ENCODE data around the gene RAVER1. TPM values are rescaled to one million over a fixed set of nuclear protein-coding genes. Genes with fewer than 3 reads are reported as not detected.
A peak's percentile ranks its signal among the peaks of the same experiment; 100 is the strongest.

The RAVER1 gene
- total and polyA plus RNA-seq, 9 of the 15 experiments (the other 6 are each of a cell fraction or from before 2014, with no cell fraction given): 0.06 to 113 (median 7.0) TPM

DNA sequence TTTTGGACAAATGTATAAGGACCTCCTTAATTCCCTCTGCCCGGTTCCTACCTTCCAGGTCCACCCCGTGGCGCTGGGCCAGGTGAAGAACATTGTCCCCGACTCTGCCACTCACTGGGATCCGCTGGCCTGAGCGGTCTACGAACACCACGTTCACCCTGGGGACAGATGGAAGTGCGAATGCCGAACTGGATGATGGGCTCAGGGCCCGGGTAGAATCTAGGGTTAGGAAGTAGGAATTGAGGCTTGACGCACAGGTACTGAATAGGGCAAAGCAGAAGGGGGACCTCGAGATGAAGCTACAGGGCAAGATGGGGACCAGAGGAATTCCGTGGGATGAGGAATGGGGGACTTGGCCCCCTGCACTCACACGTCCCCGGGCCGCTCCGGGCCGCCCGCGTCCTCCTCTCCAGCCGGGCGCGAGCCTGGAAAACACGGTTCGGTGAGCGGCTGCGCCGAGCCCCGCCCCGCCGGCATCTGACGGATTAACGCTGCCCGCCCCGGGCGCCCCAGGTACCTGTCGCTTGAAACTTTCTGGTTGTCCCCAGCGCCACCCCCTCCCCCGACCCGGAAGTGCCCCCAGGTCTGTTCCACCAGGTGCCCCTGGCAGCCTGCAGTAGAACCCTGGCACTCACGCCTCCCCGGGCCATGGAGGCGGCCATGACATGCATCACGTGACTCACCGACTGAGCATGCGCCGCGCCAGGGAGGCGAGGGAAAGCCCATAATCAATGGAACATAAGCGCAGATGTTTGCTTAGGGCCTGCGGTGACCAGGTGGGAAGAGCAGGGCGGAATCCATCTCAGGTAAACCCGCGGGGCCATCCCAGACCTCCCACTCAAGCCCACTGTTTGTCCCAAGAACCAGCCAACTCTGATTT is 17.8 kb downstream of the RAVER1 start, which contains the start of gene FDX2 (continued):
- TF ChIP-seq POLR2AphosphoS5 (IDR thresholded peaks at IDR 0.05; ENCODE audit: control insufficient read depth, insufficient read depth, low read depth, low read length): peak; percentile 84
- peak; percentile 83 for TF ChIP-seq DIDO1 (tag; IDR thresholded peaks at IDR 0.05; ENCODE audit: low read depth)
- TF ChIP-seq, protein P1, sequence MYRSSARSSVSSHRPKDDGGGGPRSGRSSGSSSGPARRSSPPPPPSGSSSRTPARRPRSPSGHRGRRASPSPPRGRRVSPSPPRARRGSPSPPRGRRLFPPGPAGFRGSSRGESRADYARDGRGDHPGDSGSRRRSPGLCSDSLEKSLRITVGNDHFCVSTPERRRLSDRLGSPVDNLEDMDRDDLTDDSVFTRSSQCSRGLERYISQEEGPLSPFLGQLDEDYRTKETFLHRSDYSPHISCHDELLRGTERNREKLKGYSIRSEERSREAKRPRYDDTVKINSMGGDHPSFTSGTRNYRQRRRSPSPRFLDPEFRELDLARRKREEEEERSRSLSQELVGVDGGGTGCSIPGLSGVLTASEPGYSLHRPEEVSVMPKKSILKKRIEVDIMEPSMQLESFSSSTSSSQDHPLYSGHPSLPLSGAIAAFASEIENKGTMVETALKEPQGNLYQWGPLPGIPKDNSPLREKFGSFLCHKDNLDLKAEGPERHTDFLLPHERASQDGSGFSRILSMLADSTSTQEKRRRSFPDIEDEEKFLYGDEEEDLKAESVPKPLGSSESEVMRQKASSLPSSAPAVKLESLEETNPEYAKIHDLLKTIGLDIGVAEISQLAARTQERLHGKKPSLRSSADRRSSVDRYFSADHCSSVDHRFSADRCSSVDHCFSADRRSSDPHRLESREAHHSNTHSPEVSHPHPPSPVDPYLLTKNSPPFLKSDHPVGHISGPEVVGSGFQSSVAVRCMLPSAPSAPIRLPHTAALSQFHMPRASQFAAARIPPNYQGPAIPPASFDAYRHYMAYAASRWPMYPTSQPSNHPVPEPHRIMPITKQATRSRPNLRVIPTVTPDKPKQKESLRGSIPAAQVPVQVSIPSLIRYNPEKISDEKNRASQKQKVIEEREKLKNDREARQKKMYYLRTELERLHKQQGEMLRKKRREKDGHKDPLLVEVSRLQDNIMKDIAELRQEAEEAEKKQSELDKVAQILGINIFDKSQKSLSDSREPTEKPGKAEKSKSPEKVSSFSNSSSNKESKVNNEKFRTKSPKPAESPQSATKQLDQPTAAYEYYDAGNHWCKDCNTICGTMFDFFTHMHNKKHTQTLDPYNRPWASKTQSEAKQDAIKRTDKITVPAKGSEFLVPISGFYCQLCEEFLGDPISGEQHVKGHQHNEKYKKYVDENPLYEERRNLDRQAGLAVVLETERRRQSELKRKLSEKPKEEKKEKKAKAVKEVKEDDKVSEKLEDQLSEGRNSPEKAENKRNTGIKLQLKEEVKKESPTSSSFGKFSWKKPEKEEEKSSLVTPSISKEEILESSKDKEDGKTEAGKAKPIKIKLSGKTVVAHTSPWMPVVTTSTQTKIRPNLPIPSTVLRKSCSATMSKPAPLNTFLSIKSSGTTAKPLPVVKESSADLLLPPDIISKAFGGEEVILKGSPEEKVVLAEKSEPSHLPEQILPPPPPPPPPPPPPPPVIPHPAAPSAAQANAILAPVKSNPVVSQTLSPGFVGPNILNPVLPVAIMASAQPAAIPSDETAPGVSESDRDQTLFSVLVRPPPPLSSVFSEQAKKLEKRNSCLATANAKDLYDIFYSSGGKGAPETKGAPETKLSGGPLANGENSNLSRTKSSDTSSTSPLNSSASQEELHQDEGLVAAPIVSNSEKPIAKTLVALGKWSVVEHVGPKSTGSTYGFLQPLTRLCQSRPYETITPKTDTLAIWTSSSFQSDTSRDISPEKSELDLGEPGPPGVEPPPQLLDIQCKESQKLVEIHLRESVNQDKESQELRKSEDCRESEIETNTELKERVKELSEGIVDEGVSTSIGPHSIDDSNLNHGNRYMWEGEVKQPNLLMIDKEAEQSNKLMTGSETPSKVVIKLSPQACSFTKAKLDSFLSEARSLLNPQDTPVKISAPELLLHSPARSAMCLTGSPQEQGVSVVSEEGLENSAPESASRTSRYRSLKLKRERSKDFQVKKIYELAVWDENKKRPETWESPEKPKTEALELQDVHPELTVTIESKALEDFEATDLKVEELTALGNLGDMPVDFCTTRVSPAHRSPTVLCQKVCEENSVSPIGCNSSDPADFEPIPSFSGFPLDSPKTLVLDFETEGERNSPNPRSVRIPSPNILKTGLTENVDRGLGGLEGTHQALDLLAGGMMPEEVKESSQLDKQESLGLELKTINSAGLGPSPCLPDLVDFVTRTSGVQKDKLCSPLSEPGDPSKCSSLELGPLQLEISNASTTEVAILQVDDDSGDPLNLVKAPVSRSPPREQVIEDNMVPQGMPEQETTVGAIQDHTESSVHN (IDR thresholded peaks at IDR 0.05; ENCODE audit: borderline replicate concordance in 1 of 2, low read depth in 1 of 2): no peak
- no peak for TF ChIP-seq ZNF146 (CRISPR knock-in tag; IDR thresholded peaks at IDR 0.05; ENCODE audit: unreplicated experiment)
- no peak for TF ChIP-seq ZNF253 (CRISPR knock-in tag; conservative IDR thresholded peaks at IDR 0.05)
- TF ChIP-seq SPI1 (IDR thresholded peaks at IDR 0.05; ENCODE audit: borderline replicate concordance, low read depth, low read length): no peak
- no peak for TF ChIP-seq ZNF77 (CRISPR knock-in tag; IDR thresholded peaks at IDR 0.05)
- TF ChIP-seq RCOR1 (IDR thresholded peaks at IDR 0.05; ENCODE audit: borderline replicate concordance in 1 of 2, low read depth in 2 of 2, low read length in 2 of 2): 0 out of 4 replicates have a peak, but pooled peaks of 1 of the 2 experiments have one; percentile 11
- no peak for TF ChIP-seq HNRNPL (IDR thresholded peaks at IDR 0.05; ENCODE audit: low read depth, low read length)
- TF ChIP-seq, protein P2, sequence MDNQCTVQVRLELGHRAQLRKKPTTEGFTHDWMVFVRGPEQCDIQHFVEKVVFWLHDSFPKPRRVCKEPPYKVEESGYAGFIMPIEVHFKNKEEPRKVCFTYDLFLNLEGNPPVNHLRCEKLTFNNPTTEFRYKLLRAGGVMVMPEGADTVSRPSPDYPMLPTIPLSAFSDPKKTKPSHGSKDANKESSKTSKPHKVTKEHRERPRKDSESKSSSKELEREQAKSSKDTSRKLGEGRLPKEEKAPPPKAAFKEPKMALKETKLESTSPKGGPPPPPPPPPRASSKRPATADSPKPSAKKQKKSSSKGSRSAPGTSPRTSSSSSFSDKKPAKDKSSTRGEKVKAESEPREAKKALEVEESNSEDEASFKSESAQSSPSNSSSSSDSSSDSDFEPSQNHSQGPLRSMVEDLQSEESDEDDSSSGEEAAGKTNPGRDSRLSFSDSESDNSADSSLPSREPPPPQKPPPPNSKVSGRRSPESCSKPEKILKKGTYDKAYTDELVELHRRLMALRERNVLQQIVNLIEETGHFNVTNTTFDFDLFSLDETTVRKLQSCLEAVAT (IDR thresholded peaks at IDR 0.05): 0 out of 4 replicates have a peak, but pooled peaks of 1 of the 2 experiments have one; percentile 14
- TF ChIP-seq, protein P3, sequence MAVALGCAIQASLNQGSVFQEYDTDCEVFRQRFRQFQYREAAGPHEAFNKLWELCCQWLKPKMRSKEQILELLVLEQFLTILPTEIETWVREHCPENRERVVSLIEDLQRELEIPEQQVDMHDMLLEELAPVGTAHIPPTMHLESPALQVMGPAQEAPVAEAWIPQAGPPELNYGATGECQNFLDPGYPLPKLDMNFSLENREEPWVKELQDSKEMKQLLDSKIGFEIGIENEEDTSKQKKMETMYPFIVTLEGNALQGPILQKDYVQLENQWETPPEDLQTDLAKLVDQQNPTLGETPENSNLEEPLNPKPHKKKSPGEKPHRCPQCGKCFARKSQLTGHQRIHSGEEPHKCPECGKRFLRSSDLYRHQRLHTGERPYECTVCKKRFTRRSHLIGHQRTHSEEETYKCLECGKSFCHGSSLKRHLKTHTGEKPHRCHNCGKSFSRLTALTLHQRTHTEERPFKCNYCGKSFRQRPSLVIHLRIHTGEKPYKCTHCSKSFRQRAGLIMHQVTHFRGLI (CRISPR knock-in tag; IDR thresholded peaks at IDR 0.05): no peak
- TF ChIP-seq SIRT6 (IDR thresholded peaks at IDR 0.05; ENCODE audit: low read depth, low read length): no peak
- peak; percentile 76 for TF ChIP-seq RBFOX2 (IDR thresholded peaks at IDR 0.05; ENCODE audit: low read depth, low read length)
- TF ChIP-seq SMARCA4 (IDR thresholded peaks at IDR 0.05): no peak
- no peak for TF ChIP-seq IRF2 (CRISPR knock-in tag; IDR thresholded peaks at IDR 0.05)
- TF ChIP-seq NELFE (IDR thresholded peaks at IDR 0.05; ENCODE audit: insufficient read depth, insufficient read length): no peak

All from K562 (cell line).